PC-9 (cell line): Measurements from ENCODE around the gene TBC1D13.

Source experiments
- CTCF ChIP-seq: fragments of 200-600 bp; sonication (generic); conservative IDR thresholded peaks from 2 replicates; pipeline ENCODE4 v1.6.1; 2017; ENCODE audit warnings: mixed run types, antibody characterized with exemption, mild to moderate bottlenecking, moderate library complexity
- EZH2 ChIP-seq: fragments of 200-600 bp; sonication (generic); IDR thresholded peaks from 2 replicates; pipeline ENCODE4 v1.8.0; 2017; ENCODE audit warnings: antibody characterized with exemption, low read depth

GRCh38 chr9:128846680-128847030 lies 59.6 kb downstream of the TBC1D13 start:
- TF ChIP-seq CTCF = no peak
- no peak for TF ChIP-seq EZH2
